Adipose tissue (tissue), 3 donors: Measurements from ENCODE around the gene IL7R. TPM values are rescaled to one million over a fixed set of nuclear protein-coding genes. Genes with fewer than 3 reads are reported as not detected.

ENCODE experiments used
- polyA plus RNA-seq, 3 donors: library from polyadenylated mRNA; stranded (reverse); fragments of 200-250 nt; gene quantifications; one replicate each; pipeline ENCODE4 v1.2.3, GENCODE V29; 2013
- donor health status: healthy with polysubstance abuse.
- donor health status: Bipolar disorder and iron deficiency.
- donor health status: healthy.

The IL7R gene
- polyA plus RNA-seq, 3 donors, result 1.3 to 4.3 (median 2.8) TPM

Other genes starting within 250 kb of the IL7R start
- 1 to 10 TPM; 1.2 to 2.6 (median 1.3) TPM for gene SPEF2, start 239.0 kb upstream of the IL7R start, polyA plus RNA-seq
- not detected for gene CAPSL, start 81.7 kb downstream of the IL7R start, polyA plus RNA-seq
- not detected for gene UGT3A1, start 134.5 kb downstream of the IL7R start, polyA plus RNA-seq
- not detected for gene UGT3A2, start 210.0 kb downstream of the IL7R start, polyA plus RNA-seq